OCI-LY1 (cell line): ENCODE measurements around the gene PRDM1.

Experiments
- H2AFZ ChIP-seq: fragments of 200-600 bp; sonication (generic), shearing (Covaris generic); 2 replicates; pipeline ENCODE4 v1.6.0; 2014; ENCODE audit warnings: antibody characterized with exemption, mild to moderate bottlenecking, low read length
- H3F3A ChIP-seq: fragments of 200-600 bp; sonication (generic), shearing (Covaris generic); 2 replicates; pipeline ENCODE4 v1.6.0; 2014; ENCODE audit warnings: mild to moderate bottlenecking, antibody characterized with exemption, low read length, moderate library complexity; ENCODE audit not compliant: insufficient read depth
- H3K27ac ChIP-seq: fragments of 200-600 bp; sonication (generic); 2 replicates; pipeline ENCODE4 v1.5.1; 2014; ENCODE audit warnings: low read length, mixed run types, mild to moderate bottlenecking, low read depth; ENCODE audit not compliant: poor library complexity, severe bottlenecking
- H3K27me3 ChIP-seq: fragments of 200-600 bp; sonication (generic); 2 replicates; pipeline ENCODE4 v1.6.0; 2014; ENCODE audit warnings: antibody characterized with exemption, mild to moderate bottlenecking, low read length, moderate library complexity; ENCODE audit not compliant: insufficient read depth
- H3K36me3 ChIP-seq: fragments of 200-600 bp; sonication (generic); 2 replicates; pipeline ENCODE4 v1.6.1; 2014; ENCODE audit warnings: mild to moderate bottlenecking, antibody characterized with exemption, low read length, moderate library complexity, mixed read lengths; ENCODE audit not compliant: insufficient read depth
- H3K4me1 ChIP-seq: fragments of 200-600 bp; sonication (generic); 2 replicates; pipeline ENCODE4 v1.5.1; 2014; ENCODE audit warnings: mild to moderate bottlenecking, low read length, moderate library complexity; ENCODE audit not compliant: insufficient read depth, severe bottlenecking
- H3K4me2 ChIP-seq: fragments of 200-600 bp; sonication (generic), shearing (Covaris generic); 2 replicates; pipeline ENCODE4 v1.6.1; 2014; ENCODE audit warnings: low read length
- H3K4me3 ChIP-seq: fragments of 200-600 bp; sonication (generic); 2 replicates; pipeline ENCODE4 v1.5.1; 2014; ENCODE audit warnings: low read length, low read depth, mild to moderate bottlenecking, mixed read lengths; ENCODE audit not compliant: poor library complexity, severe bottlenecking
- H3K79me2 ChIP-seq: fragments of 200-600 bp; shearing (Covaris generic); 2 replicates; pipeline ENCODE4 v1.6.1; 2016; ENCODE audit warnings: mixed run types, low read length, mixed read lengths; ENCODE audit not compliant: insufficient read depth
- H3K9ac ChIP-seq: fragments of 200-600 bp; sonication (generic), shearing (Covaris generic); 2 replicates; pipeline ENCODE4 v1.6.1; 2014; ENCODE audit warnings: mild to moderate bottlenecking, low read length, mixed read lengths
- H3K9me2 ChIP-seq: fragments of 200-600 bp; sonication (generic), shearing (Covaris generic); 2 replicates; pipeline ENCODE4 v1.6.1; 2014; ENCODE audit warnings: low read depth, mild to moderate bottlenecking, low read length, mixed read lengths
- H3K9me3 ChIP-seq: fragments of 200-600 bp; shearing (Covaris generic); 2 replicates; pipeline ENCODE4 v1.6.1; 2014; ENCODE audit warnings: low read length, mixed read lengths
- H4K20me1 ChIP-seq: fragments of 200-600 bp; sonication (generic), shearing (Covaris generic); 2 replicates; pipeline ENCODE4 v1.6.0; 2016; ENCODE audit warnings: mild to moderate bottlenecking, low read length; ENCODE audit not compliant: insufficient read depth
- CTCF ChIP-seq: fragments of 200-600 bp; sonication (generic), shearing (Covaris generic); IDR thresholded peaks from 2 replicates; pipeline ENCODE4 v1.5.1; 2017; ENCODE audit warnings: mild to moderate bottlenecking, antibody characterized with exemption, low read length, moderate library complexity, mixed read lengths
- EZH2 ChIP-seq: fragments of 200-600 bp; sonication (generic), shearing (Covaris generic); IDR thresholded peaks from 2 replicates; pipeline ENCODE4 v1.8.0; 2017; ENCODE audit warnings: borderline replicate concordance, mixed run types, mild to moderate bottlenecking, antibody characterized with exemption, low read length, moderate library complexity, mixed read lengths

Gene PRDM1

GRCh38 chr6:106122306-106122918 lies 36.3 kb downstream of the PRDM1 start:
- Histone ChIP-seq H4K20me1 (no peaks in the 10 kb centered on the region), H3K36me3 (no peaks in the 10 kb centered on the region), H3K27ac (no peak overlapping the region), H3K9me2 (no peaks in the 10 kb centered on the region), H3K9me3 (no peaks in the 10 kb centered on the region), H3K4me3 (no peak overlapping the region), H3K4me2 (no peak overlapping the region), H3F3A (no peaks in the 10 kb centered on the region), H3K4me1 (no peaks in the 10 kb centered on the region), H3K27me3 (no peaks in the 10 kb centered on the region), H3K9ac (no peak overlapping the region), H3K79me2 (no peaks in the 10 kb centered on the region), H2AFZ (no peak overlapping the region)
- TF ChIP-seq EZH2 (no peak), CTCF (no peak)

- H3K4me3 ChIP-seq, result no peak overlapping the region
- H3K27ac ChIP-seq, result no peak overlapping the region
- no peak overlapping the region for H2AFZ ChIP-seq
- no peaks in the 10 kb centered on the region for H3K36me3 ChIP-seq
- TF ChIP-seq CTCF (no peak), EZH2 (no peak)
- H3F3A ChIP-seq, result no peaks in the 10 kb centered on the region
- no peaks in the 10 kb centered on the region for H3K79me2 ChIP-seq
- no peaks in the 10 kb centered on the region for H3K9me2 ChIP-seq
- no peaks in the 10 kb centered on the region for H3K27me3 ChIP-seq
- no peak overlapping the region for H3K4me2 ChIP-seq
- H3K4me1 ChIP-seq, result no peaks in the 10 kb centered on the region
- H3K9me3 ChIP-seq, result no peaks in the 10 kb centered on the region
- H3K9ac ChIP-seq, result no peak overlapping the region
- H4K20me1 ChIP-seq, result no peaks in the 10 kb centered on the region
Measured at GRCh38 chr6:106122938-106123656, 37.0 kb downstream of the PRDM1 start.

- Histone ChIP-seq H3K36me3 (no peaks in the 10 kb centered on the region), H4K20me1 (no peaks in the 10 kb centered on the region), H2AFZ (no peak overlapping the region), H3K4me2 (no peak overlapping the region), H3K4me1 (no peaks in the 10 kb centered on the region), H3K4me3 (no peak overlapping the region), H3K79me2 (no peaks in the 10 kb centered on the region), H3K27ac (no peak overlapping the region), H3K9me3 (no peaks in the 10 kb centered on the region), H3K9me2 (no peaks in the 10 kb centered on the region), H3F3A (no peaks in the 10 kb centered on the region), H3K9ac (no peak overlapping the region), H3K27me3 (no peaks in the 10 kb centered on the region)
- no peak for TF ChIP-seq EZH2
- TF ChIP-seq CTCF, result no peak
Measured at GRCh38 chr6:106124015-106124414, 37.9 kb downstream of the PRDM1 start.
